GM23338 (cell line): ENCODE measurements around the gene DENND11. TPM values are rescaled to one million over a fixed set of nuclear protein-coding genes. Genes with fewer than 3 reads are reported as not detected.

Experiments
- ATAC-seq: fragments of 200-7000 bp; cut with Tn5 transposase; 3 replicates; pipeline ENCODE4 v1.9.1; 2020
- DNase-seq: peaks from one replicate; pipeline ENCODE4 v3.0.0-alpha.2; 2015; ENCODE audit warnings: low spot score
- H2AFZ ChIP-seq: fragments of 200-600 bp; sonication (generic); 2 replicates; pipeline ENCODE4 v1.8.0; 2016; ENCODE audit warnings: antibody characterized with exemption, mild to moderate bottlenecking, moderate library complexity
- H3F3A ChIP-seq: fragments of 200-600 bp; sonication (generic); replicated peaks from 2 replicates; pipeline ENCODE4 v1.8.0; 2017; ENCODE audit warnings: antibody characterized with exemption, mixed run types, low read depth
- H3K27ac ChIP-seq: fragments of 200-600 bp; sonication (generic); 2 replicates; pipeline ENCODE4 v1.6.1; 2016; ENCODE audit warnings: low read depth
- H3K27me3 ChIP-seq: fragments of 200-600 bp; sonication (generic); 2 replicates; pipeline ENCODE4 v1.8.0; 2016; ENCODE audit warnings: mild to moderate bottlenecking, mixed run types, moderate library complexity; ENCODE audit not compliant: insufficient read depth
- H3K36me3 ChIP-seq: fragments of 200-600 bp; sonication (generic); 2 replicates; pipeline ENCODE4 v1.8.0; 2016; ENCODE audit warnings: mild to moderate bottlenecking; ENCODE audit not compliant: insufficient read depth
- H3K4me1 ChIP-seq: fragments of 200-600 bp; sonication (generic); 2 replicates; pipeline ENCODE4 v1.8.0; 2016; ENCODE audit warnings: mild to moderate bottlenecking, moderate library complexity; ENCODE audit not compliant: insufficient read depth
- H3K4me2 ChIP-seq: fragments of 200-600 bp; sonication (generic); 2 replicates; pipeline ENCODE4 v1.7.1; 2017; ENCODE audit warnings: mixed run types
- H3K4me3 ChIP-seq: fragments of 200-600 bp; sonication (generic); 2 replicates; pipeline ENCODE4 v1.6.1; 2016; ENCODE audit warnings: mixed run types
- H3K79me2 ChIP-seq: fragments of 200-600 bp; sonication (generic); replicated peaks from 2 replicates; pipeline ENCODE4 v1.8.0; 2017; ENCODE audit warnings: mild to moderate bottlenecking; ENCODE audit not compliant: insufficient read depth
- H3K9me2 ChIP-seq: fragments of 200-600 bp; sonication (generic); 2 replicates; pipeline ENCODE4 v1.8.0; 2017; ENCODE audit not compliant: insufficient read depth
- H4K20me1 ChIP-seq: fragments of 200-600 bp; sonication (generic); replicated peaks from 2 replicates; pipeline ENCODE4 v1.8.0; 2017; ENCODE audit warnings: mild to moderate bottlenecking; ENCODE audit not compliant: insufficient read depth
- H3K27ac Mint-ChIP-seq: 2 replicates; pipeline ENCODE4 v1.8.0; 2020; ENCODE audit warnings: inconsistent platforms, mild to moderate bottlenecking, moderate library complexity, mixed read lengths
- H3K27me3 Mint-ChIP-seq: 3 replicates; pipeline ENCODE4 v1.8.0; 2022; ENCODE audit warnings: low read depth, mild to moderate bottlenecking, moderate library complexity, mixed read lengths, inconsistent platforms; ENCODE audit not compliant: insufficient read depth, poor library complexity
- H3K36me3 Mint-ChIP-seq: 3 replicates; pipeline ENCODE4 v1.8.0; 2021; ENCODE audit warnings: low read depth, mild to moderate bottlenecking, inconsistent platforms, moderate library complexity, mixed read lengths
- H3K4me1 Mint-ChIP-seq: 3 replicates; pipeline ENCODE4 v1.8.0; 2020; ENCODE audit warnings: mild to moderate bottlenecking, inconsistent platforms, mixed read lengths
- H3K4me3 Mint-ChIP-seq: 3 replicates; pipeline ENCODE4 v1.8.0; 2021; ENCODE audit warnings: moderate library complexity, mild to moderate bottlenecking, inconsistent platforms, mixed read lengths
- H3K9me3 Mint-ChIP-seq: 3 replicates; pipeline ENCODE4 v1.8.0; 2020; ENCODE audit warnings: moderate library complexity, mild to moderate bottlenecking, inconsistent platforms, mixed read lengths
- CTCF ChIP-seq, 2 experiments: fragments of 200-600 bp in 1 of 2; sonication (generic) in 1 of 2; conservative IDR thresholded peaks; 2 replicates each; pipeline versions ENCODE4 v1.5.1 to v1.6.1; 2016 to 2017; ENCODE audit warnings: antibody characterized with exemption in 2 of 2, low read depth in 2 of 2, mild to moderate bottlenecking in 2 of 2, moderate library complexity in 1 of 2
- EZH2 ChIP-seq: fragments of 200-600 bp; sonication (generic); IDR thresholded peaks from one replicate; pipeline ENCODE4 v1.8.0; 2017; ENCODE audit warnings: antibody characterized with exemption, mild to moderate bottlenecking, low read depth; ENCODE audit not compliant: unreplicated experiment
- EZH2phosphoT487 ChIP-seq: fragments of 200-600 bp; sonication (generic); IDR thresholded peaks from one replicate; pipeline ENCODE4 v1.8.1; 2018; ENCODE audit warnings: antibody characterized with exemption; ENCODE audit not compliant: unreplicated experiment
- JUNB ChIP-seq: IDR thresholded peaks from one replicate; pipeline ENCODE4 v1.6.1; 2016; ENCODE audit warnings: antibody characterized with exemption; ENCODE audit not compliant: unreplicated experiment
- POLR2AphosphoS5 ChIP-seq: IDR thresholded peaks from 2 replicates; pipeline ENCODE4 v1.6.1; 2016; ENCODE audit warnings: antibody characterized with exemption, low read depth
- REST ChIP-seq: IDR thresholded peaks from one replicate; pipeline ENCODE4 v1.6.1; 2018; ENCODE audit warnings: antibody characterized with exemption; ENCODE audit not compliant: unreplicated experiment
- STAT1 ChIP-seq: IDR thresholded peaks from one replicate; pipeline ENCODE4 v1.6.1; 2016; ENCODE audit warnings: antibody characterized with exemption; ENCODE audit not compliant: unreplicated experiment
- ZNF114 ChIP-seq: fragments of 250-450 bp; sonication (Bioruptor Pico); IDR thresholded peaks from 2 replicates; pipeline ENCODE4 v1.5.0; 2020; ENCODE audit warnings: mild to moderate bottlenecking, moderate library complexity
- ZNF462 ChIP-seq: fragments of 250-450 bp; sonication (Bioruptor Pico); IDR thresholded peaks from 2 replicates; pipeline ENCODE4 v1.5.0; 2020; ENCODE audit warnings: mild to moderate bottlenecking, moderate library complexity
- polyA plus RNA-seq: library from polyadenylated mRNA; unstranded; fragments of >200 nt; fragmentation: Nextera tagmentation; extraction: Ambion mirVana; gene quantifications from 2 replicates; pipeline ENCODE4 v1.2.1, GENCODE V29; 2016
- total RNA-seq: library from RNA; depleted of rRNA; stranded (reverse); fragments of >200 nt; shearing (Covaris generic); gene quantifications from 2 replicates; pipeline ENCODE4 v1.2.3, GENCODE V29; 2014

The DENND11 gene
- total and polyA plus RNA-seq, 2 experiments from 2014 or later = 5.1 to 29.5 TPM

DNA sequence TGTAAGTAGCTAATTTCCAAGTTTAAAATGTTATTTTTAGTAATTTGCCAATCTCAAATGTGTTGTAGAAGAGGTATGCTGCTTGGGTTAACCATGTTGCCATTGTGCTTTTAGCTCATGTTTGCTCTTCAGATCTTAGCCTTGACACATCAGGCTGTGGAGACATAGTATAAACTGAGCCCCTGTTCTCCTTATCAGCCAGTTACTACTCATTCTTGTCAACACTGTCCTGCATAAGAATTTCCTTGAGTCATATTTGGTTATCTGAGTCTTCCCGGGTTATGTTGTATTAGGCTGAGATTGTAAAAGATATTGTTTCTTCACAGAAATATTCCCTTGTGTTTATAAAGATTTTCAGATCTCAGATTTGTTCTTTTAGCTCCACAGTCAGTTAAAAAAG, 40.3 kb upstream of the DENND11 start:
- peaks cover 41% of the 10 kb centered on the region for H3K79me2 ChIP-seq
- no peaks in the 10 kb centered on the region for H3K9me2 ChIP-seq
- DNase-seq (no peak), ATAC-seq (no peak)
- Mint-ChIP-seq H3K4me1 (peaks cover 17% of the 10 kb centered on the region), H3K27ac (no peak overlapping the region), H3K36me3 (peaks cover 79% of the 10 kb centered on the region), H3K9me3 (no peaks in the 10 kb centered on the region), H3K4me3 (no peak overlapping the region), H3K27me3 (peaks cover 4% of the 10 kb centered on the region)
- peaks cover 77% of the 10 kb centered on the region for H3K36me3 ChIP-seq
- no peak overlapping the region for H3K4me3 ChIP-seq
- H3K4me1 ChIP-seq = peaks cover 8% of the 10 kb centered on the region
- no peaks in the 10 kb centered on the region for H3K27me3 ChIP-seq
- H4K20me1 ChIP-seq = peaks cover 25% of the 10 kb centered on the region
- TF ChIP-seq STAT1 (no peak), ZNF114 (no peak), ZNF462 (CRISPR knock-in tag) (no peak), JUNB (no peak), EZH2 (no peak), CTCF (conservative IDR thresholded peaks at IDR 0.05; ENCODE audit: low read depth in 2 of 2) (no peak), REST (no peak), POLR2AphosphoS5 (no peak), EZH2phosphoT487 (no peak)
- H3F3A ChIP-seq = 0 out of 2 replicates have a peak, but pooled peaks cover 3% of the 10 kb centered on the region
- H3K4me2 ChIP-seq = no peak overlapping the region
- no peak overlapping the region for H2AFZ ChIP-seq
- no peak overlapping the region for H3K27ac ChIP-seq
